Measurements from ENCODE around the gene BAZ1B. TPM values are rescaled to one million over a fixed set of nuclear protein-coding genes. Genes with fewer than 3 reads are reported as not detected.
"Not testable (repeated sequence)": the region's sequence is repeated elsewhere in the genome, so short reads cannot be mapped to it uniquely, and the experiment has no call there.

Gene BAZ1B
- total RNA-seq, 4 donors from 2014 or later: 55.3 to 72.2 (median 66.2) TPM

- Histone ChIP-seq H3K36me3 (peaks cover 0 to 42% (median 38%) of the 10 kb centered on the region in 4 donors), H3K4me3 (peak overlapping the region; percentile 85 to 98 (median 88)), H3K4me1 (peaks cover 21 to 41% (median 38%) of the 10 kb centered on the region in 4 donors), H3K27me3 (no peaks in the 10 kb centered on the region), H3K27ac (replicated peaks in 1 of 4) (peak overlapping the region; percentile 99 to 100 (median 100)), H3K9me3 (no peaks in the 10 kb centered on the region)
- no peak for DNase-seq (ENCODE audit: extremely low spot score)
- intact Hi-C loops (cut with DNase I): loop anchor here (5.0 kb wide), 1 partner anchor 33 kb away; the partner anchor contains the start of gene BAZ1B
- WGBS: 30% methylated on average over 6 of the region's 6 CpGs
- TF ChIP-seq CTCF (IDR thresholded peaks at IDR 0.05) (no peak), POLR2A (IDR thresholded peaks at IDR 0.05; ENCODE audit: low read depth) (no peak), EP300 (IDR thresholded peaks at IDR 0.05) (no peak), POLR2AphosphoS5 (IDR thresholded peaks at IDR 0.05) (no peak)
Measured at GRCh38 chr7:73555411-73555982, 33.4 kb upstream of the BAZ1B start.

DNA sequence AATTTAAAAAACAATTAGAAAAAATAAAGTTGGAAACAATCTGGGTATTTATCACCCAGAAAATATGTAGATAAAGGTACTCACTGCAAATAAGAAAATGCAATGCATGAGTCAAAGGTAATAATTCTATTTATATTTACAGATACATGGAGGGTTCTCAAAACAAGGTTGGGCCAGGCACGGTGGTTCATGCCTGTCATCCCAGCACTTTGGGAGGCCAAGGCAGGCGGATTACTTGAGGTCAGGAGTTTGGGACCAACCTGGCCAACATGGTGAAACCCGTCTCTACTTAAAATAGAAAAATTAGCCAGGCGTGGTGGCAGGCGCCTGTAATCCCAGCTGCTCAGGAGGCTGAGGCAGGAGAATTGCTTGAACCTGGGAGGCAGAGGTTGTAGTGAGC lies 28.0 kb upstream of the BAZ1B start:
- H3K27ac ChIP-seq (replicated peaks in 1 of 4); H3K9me3 ChIP-seq; H3K27me3 ChIP-seq; intact Hi-C loops (cut with DNase I); H3K4me3 ChIP-seq; DNase-seq (ENCODE audit: extremely low spot score): not testable (repeated sequence)
- 90% methylated on average over 5 of the region's 5 CpGs for WGBS
- H3K4me1 ChIP-seq: peaks cover 4 to 46% (median 22%) of the 10 kb centered on the region in 4 donors
- peaks cover 5 to 89% (median 60%) of the 10 kb centered on the region in 4 donors for H3K36me3 ChIP-seq

- Histone ChIP-seq H3K36me3 (peaks cover 5 to 87% (median 57%) of the 10 kb centered on the region in 4 donors), H3K4me1 (peaks cover 0 to 37% (median 13%) of the 10 kb centered on the region in 4 donors), H3K9me3 (no peaks in the 10 kb centered on the region), H3K4me3 (no peak overlapping the region), H3K27me3 (no peaks in the 10 kb centered on the region), H3K27ac (replicated peaks in 1 of 4) (no peak overlapping the region)
- WGBS: 75% methylated on average over 4 of the region's 4 CpGs
- TF ChIP-seq POLR2AphosphoS5 (IDR thresholded peaks at IDR 0.05) (no peak), EP300 (IDR thresholded peaks at IDR 0.05) (no peak), POLR2A (IDR thresholded peaks at IDR 0.05; ENCODE audit: low read depth) (no peak), CTCF (IDR thresholded peaks at IDR 0.05) (no peak)
- no peak for DNase-seq (ENCODE audit: extremely low spot score)
- intact Hi-C loops (cut with DNase I): no loop called here
Measured at GRCh38 chr7:73549176-73549575, 27.1 kb upstream of the BAZ1B start.

DNA sequence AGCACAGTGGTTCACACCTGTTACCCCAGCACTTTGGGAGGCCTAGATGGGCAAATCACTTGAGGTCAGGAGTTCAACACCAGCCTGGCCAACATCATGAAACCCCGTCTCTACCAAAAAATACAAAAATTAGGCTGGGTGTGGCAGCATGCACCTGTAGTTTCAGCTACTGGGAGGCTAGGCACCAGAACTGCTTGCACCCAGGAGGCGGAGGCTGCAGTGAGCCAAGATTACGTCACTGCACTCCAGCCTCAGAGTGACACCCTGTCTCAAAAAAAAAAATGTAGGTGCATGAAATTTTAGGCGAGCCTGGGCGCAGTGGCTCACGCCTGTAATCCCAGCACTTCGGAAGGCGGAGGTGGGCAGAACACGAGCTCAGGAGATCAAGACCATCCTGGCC lies 25.7 kb upstream of the BAZ1B start:
- H3K4me1 ChIP-seq: peaks cover 0 to 32% (median 8%) of the 10 kb centered on the region in 4 donors
- intact Hi-C loops (cut with DNase I): no loop called here
- DNase-seq (ENCODE audit: extremely low spot score): no peak
- 91% methylated on average over 9 of the region's 9 CpGs for WGBS
- TF ChIP-seq POLR2A (IDR thresholded peaks at IDR 0.05; ENCODE audit: low read depth) (no peak), CTCF (IDR thresholded peaks at IDR 0.05) (no peak), POLR2AphosphoS5 (IDR thresholded peaks at IDR 0.05) (no peak), EP300 (IDR thresholded peaks at IDR 0.05) (no peak)
- peaks cover 12 to 87% (median 56%) of the 10 kb centered on the region in 4 donors for H3K36me3 ChIP-seq
- H3K27ac ChIP-seq (replicated peaks in 1 of 4): no peak overlapping the region
- H3K9me3 ChIP-seq: no peaks in the 10 kb centered on the region
- no peaks in the 10 kb centered on the region for H3K27me3 ChIP-seq
- no peak overlapping the region for H3K4me3 ChIP-seq

GRCh38 chr7:73544678-73545077 lies 22.6 kb upstream of the BAZ1B start:
- H3K27ac ChIP-seq (replicated peaks in 1 of 4): no peak overlapping the region
- H3K9me3 ChIP-seq: no peaks in the 10 kb centered on the region
- intact Hi-C loops (cut with DNase I): no loop called here
- TF ChIP-seq POLR2A (IDR thresholded peaks at IDR 0.05; ENCODE audit: low read depth) (no peak), POLR2AphosphoS5 (IDR thresholded peaks at IDR 0.05) (no peak), EP300 (IDR thresholded peaks at IDR 0.05) (no peak), CTCF (IDR thresholded peaks at IDR 0.05) (no peak)
- H3K4me1 ChIP-seq: peaks cover 0 to 22% (median 5%) of the 10 kb centered on the region in 4 donors
- no peak for DNase-seq (ENCODE audit: extremely low spot score)
- no peaks in the 10 kb centered on the region for H3K27me3 ChIP-seq
- H3K36me3 ChIP-seq: peaks cover 39 to 90% (median 62%) of the 10 kb centered on the region in 4 donors
- no peak overlapping the region for H3K4me3 ChIP-seq
- WGBS: 100% methylated on average over 2 of the region's 2 CpGs

All from esophagus muscularis mucosa (tissue), 4 donors.